ENCODE measurements around the gene IGSF9B.

The IGSF9B gene

GRCh38 chr11:133921026-133921425 is 35.7 kb downstream of the IGSF9B start:
- TF ChIP-seq CTCF (IDR thresholded peaks at IDR 0.05; ENCODE audit: low read depth, low read length, missing control alignments): no peak
- DNase-seq (ENCODE audit: low read depth): no peak

GRCh38 chr11:133920109-133920990 is 36.4 kb downstream of the IGSF9B start:
- H3K4me3 ChIP-seq (ENCODE audit: low read depth, low read length): no peak overlapping the region
- no peak for DNase-seq (ENCODE audit: low read depth)
- TF ChIP-seq CTCF (IDR thresholded peaks at IDR 0.05; ENCODE audit: low read depth, low read length, missing control alignments): no peak

More at GRCh38 chr11:133921026-133921425, 35.7 kb downstream of the IGSF9B start:
- no peak overlapping the region for H3K4me3 ChIP-seq (ENCODE audit: low read depth, low read length)

GRCh38 chr11:133919330-133920108 is 37.2 kb downstream of the IGSF9B start:
- DNase-seq (ENCODE audit: low read depth): no peak
- no peak overlapping the region for H3K4me3 ChIP-seq (ENCODE audit: low read depth, low read length)
- no peak for TF ChIP-seq CTCF (IDR thresholded peaks at IDR 0.05; ENCODE audit: low read depth, low read length, missing control alignments)

- no peak for TF ChIP-seq CTCF (IDR thresholded peaks at IDR 0.05; ENCODE audit: low read depth, low read length, missing control alignments)
- no peak overlapping the region for H3K4me3 ChIP-seq (ENCODE audit: low read depth, low read length)
- no peak for DNase-seq (ENCODE audit: low read depth)
These were observed 38.0 kb downstream of the IGSF9B start for GRCh38 chr11:133918608-133919260.

- H3K4me3 ChIP-seq (ENCODE audit: low read depth, low read length): no peak overlapping the region
- no peak for TF ChIP-seq CTCF (IDR thresholded peaks at IDR 0.05; ENCODE audit: low read depth, low read length, missing control alignments)
- no peak for DNase-seq (ENCODE audit: low read depth)
These were observed 38.7 kb downstream of the IGSF9B start for GRCh38 chr11:133917921-133918607.

GRCh38 chr11:133916784-133917440 is 39.9 kb downstream of the IGSF9B start:
- DNase-seq (ENCODE audit: low read depth): no peak
- TF ChIP-seq CTCF (IDR thresholded peaks at IDR 0.05; ENCODE audit: low read depth, low read length, missing control alignments): no peak
- H3K4me3 ChIP-seq (ENCODE audit: low read depth, low read length): no peak overlapping the region
